ENCODE data around the gene FBLN1. TPM values are rescaled to one million over a fixed set of nuclear protein-coding genes. Genes with fewer than 3 reads are reported as not detected.

FBLN1 gene
- total and polyA plus RNA-seq, 11 donors: 22.4 to 239 (median 44.7) TPM

DNA sequence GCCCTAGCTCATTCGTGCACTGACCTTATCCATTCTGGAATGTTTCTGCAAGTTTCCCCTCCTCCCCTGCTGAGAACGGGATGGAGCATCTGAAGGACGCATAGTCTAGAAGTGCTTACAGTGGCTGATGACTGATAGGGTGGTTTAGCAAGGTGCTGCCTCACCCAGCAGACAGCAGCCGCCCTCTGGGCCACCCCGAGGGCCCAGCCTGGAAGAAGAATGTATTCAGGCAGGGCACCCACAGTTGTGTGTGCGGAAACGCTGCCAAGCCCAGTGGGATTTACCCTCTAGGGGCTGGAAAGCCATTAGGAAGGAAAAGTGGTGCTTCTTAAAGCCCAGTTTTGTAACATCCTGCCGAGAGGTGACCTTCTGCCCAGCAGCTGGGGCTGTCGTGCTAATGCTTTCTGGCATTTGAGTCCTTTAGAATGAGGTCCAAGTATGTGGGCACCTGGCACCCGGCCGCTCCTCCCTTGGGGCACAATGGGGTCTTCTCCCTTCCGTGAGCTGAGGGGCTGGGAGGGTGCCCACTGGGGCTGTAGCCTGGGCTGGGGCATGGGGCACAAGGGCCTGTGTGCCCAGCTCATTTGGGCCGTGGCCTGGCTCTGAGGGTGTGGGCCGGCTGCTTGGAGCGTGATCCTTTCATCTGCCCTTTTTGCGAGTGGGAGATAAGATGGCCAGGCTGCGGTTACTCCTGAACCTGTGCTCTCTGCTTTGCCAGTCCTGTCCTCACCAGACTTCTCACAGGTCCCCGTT is 14.4 kb downstream of the FBLN1 start:
- 75 to 84% (median 75%) methylated on average over 16 to 18 of the region's 18 CpGs for WGBS, 4 donors
- Histone ChIP-seq H3K4me3 (no peak overlapping the region), H3K4me1 (peaks cover 0 to 55% (median 17%) of the 10 kb centered on the region in 12 donors), H3K36me3 (peaks cover 0 to 27% (median 0%) of the 10 kb centered on the region in 9 donors), H3K27ac (no peak overlapping the region), H3K27me3 (no peaks in the 10 kb centered on the region), H3K9me3 (no peaks in the 10 kb centered on the region)
- no peak for TF ChIP-seq POLR2A (IDR thresholded peaks at IDR 0.05)
- TF ChIP-seq, protein P1, sequence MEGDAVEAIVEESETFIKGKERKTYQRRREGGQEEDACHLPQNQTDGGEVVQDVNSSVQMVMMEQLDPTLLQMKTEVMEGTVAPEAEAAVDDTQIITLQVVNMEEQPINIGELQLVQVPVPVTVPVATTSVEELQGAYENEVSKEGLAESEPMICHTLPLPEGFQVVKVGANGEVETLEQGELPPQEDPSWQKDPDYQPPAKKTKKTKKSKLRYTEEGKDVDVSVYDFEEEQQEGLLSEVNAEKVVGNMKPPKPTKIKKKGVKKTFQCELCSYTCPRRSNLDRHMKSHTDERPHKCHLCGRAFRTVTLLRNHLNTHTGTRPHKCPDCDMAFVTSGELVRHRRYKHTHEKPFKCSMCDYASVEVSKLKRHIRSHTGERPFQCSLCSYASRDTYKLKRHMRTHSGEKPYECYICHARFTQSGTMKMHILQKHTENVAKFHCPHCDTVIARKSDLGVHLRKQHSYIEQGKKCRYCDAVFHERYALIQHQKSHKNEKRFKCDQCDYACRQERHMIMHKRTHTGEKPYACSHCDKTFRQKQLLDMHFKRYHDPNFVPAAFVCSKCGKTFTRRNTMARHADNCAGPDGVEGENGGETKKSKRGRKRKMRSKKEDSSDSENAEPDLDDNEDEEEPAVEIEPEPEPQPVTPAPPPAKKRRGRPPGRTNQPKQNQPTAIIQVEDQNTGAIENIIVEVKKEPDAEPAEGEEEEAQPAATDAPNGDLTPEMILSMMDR (IDR thresholded peaks at IDR 0.05): no peak
- ATAC-seq: no peak
- intact Hi-C loops (cut with DNase I): loop anchor here in 1 of 10 donors (10.0 kb wide), 1 partner anchor 72 kb away; no protein-coding TSS in a partner anchor
- no peak for DNase-seq

DNA sequence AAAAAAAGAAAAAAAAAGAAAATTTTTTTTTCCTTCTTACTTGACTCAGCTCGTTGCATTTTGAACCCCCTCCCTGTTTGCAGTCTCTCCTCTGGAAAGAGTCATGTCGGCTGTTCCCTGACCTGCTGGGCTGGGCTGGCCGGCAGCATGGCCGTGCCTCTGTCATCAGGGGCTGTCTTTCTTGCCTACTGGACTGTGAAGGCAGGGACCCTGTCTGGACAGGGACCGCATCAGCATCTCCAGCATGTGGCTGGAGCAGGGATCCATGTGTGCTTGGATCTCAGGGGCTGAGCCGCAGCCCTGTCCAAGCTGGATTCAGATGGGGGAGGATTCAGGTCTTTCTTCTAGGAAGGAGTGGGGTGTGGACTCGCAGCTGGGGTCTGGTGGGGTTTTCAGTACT is 15.5 kb downstream of the FBLN1 start:
- Histone ChIP-seq H3K36me3 (peaks cover 0 to 37% (median 0%) of the 10 kb centered on the region in 9 donors), H3K27me3 (no peaks in the 10 kb centered on the region), H3K4me1 (peaks cover 0 to 45% (median 15%) of the 10 kb centered on the region in 12 donors), H3K9me3 (no peaks in the 10 kb centered on the region), H3K4me3 (no peak overlapping the region), H3K27ac (peak overlapping the region in 1 of 12 donors; percentile 11)
- DNase-seq: no peak
- no peak for TF ChIP-seq POLR2A (IDR thresholded peaks at IDR 0.05)
- TF ChIP-seq, protein P1 (IDR thresholded peaks at IDR 0.05): no peak
- ATAC-seq: no peak
- intact Hi-C loops (cut with DNase I): loop anchor here in 1 of 10 donors (10.0 kb wide), 1 partner anchor 73 kb away; no protein-coding TSS in a partner anchor
- WGBS, 4 donors: 86 to 93% (median 91%) methylated on average over 7 of the region's 7 CpGs

DNA sequence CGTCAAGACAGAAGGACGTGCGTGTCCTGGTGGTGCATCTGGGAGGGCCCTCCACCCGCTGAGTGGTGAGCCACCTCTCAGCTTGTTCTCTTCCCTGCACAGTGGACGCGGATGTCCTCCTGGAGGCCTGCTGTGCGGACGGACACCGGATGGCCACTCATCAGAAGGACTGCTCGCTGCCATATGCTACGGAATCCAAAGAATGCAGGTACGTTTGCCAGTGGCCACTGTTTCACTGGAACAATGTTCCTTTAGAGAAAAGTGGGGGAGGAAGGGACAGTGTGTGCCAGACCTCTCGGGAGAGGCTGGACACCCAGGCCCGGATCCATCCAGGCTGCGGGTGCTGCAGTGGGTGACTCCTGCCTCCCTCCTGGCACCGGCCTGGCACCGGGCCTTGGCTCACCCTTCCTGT is 15.9 kb downstream of the FBLN1 start:
- Histone ChIP-seq H3K4me3 (no peak overlapping the region), H3K4me1 (peaks cover 0 to 41% (median 15%) of the 10 kb centered on the region in 12 donors), H3K9me3 (no peaks in the 10 kb centered on the region), H3K36me3 (peaks cover 0 to 39% (median 0%) of the 10 kb centered on the region in 9 donors), H3K27me3 (no peaks in the 10 kb centered on the region), H3K27ac (peak overlapping the region in 1 of 12 donors; percentile 11)
- WGBS, 4 donors: 62 to 72% (median 67%) methylated on average over 13 to 17 of the region's 17 CpGs
- intact Hi-C loops (cut with DNase I): loop anchor here in 1 of 10 donors (10.0 kb wide), 1 partner anchor 74 kb away; no protein-coding TSS in a partner anchor
- TF ChIP-seq POLR2A (IDR thresholded peaks at IDR 0.05): no peak
- TF ChIP-seq, protein P1 (IDR thresholded peaks at IDR 0.05): no peak
- DNase-seq: no peak
- peak in 3 of 4 donors; percentile 19 to 42 (median 40) for ATAC-seq

DNA sequence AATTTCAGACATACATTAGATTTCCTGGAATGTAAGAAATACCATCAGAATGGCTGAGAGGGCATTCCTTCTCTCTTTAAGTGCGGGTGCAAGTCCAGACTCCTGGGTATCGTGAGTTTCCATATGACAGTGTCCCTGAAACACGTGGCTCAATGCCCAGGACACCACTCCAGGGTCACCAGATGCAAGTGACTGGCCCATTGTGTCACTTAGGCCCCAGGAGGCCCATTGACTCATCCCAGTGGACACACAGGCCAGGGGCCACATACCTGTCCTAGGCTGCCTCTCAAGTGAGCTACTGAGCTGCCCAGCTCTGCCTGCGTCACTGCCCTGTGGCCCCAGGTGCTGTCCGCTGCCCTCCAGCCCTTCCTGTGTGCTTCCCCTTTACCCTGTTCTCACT is 18.5 kb downstream of the FBLN1 start:
- ATAC-seq (peak in 1 of 4 donors; percentile 29), DNase-seq (no peak)
- Histone ChIP-seq H3K4me1 (peaks cover 0 to 22% (median 5%) of the 10 kb centered on the region in 12 donors), H3K4me3 (no peak overlapping the region), H3K27me3 (no peaks in the 10 kb centered on the region), H3K36me3 (peaks cover 0 to 64% (median 4%) of the 10 kb centered on the region in 9 donors), H3K9me3 (no peaks in the 10 kb centered on the region), H3K27ac (peak overlapping the region in 1 of 12 donors; percentile 24)
- WGBS, 4 donors: 88 to 91% (median 89%) methylated on average over 4 to 5 of the region's 5 CpGs
- intact Hi-C loops (cut with DNase I): no loop called here
- TF ChIP-seq POLR2A (IDR thresholded peaks at IDR 0.05): no peak
- TF ChIP-seq, protein P1 (IDR thresholded peaks at IDR 0.05): no peak
